Measurements from ENCODE around the gene SPG21.
"Not testable (repeated sequence)": the region's sequence is repeated elsewhere in the genome, so short reads cannot be mapped to it uniquely, and the experiment has no call there.

The SPG21 gene, protein sequence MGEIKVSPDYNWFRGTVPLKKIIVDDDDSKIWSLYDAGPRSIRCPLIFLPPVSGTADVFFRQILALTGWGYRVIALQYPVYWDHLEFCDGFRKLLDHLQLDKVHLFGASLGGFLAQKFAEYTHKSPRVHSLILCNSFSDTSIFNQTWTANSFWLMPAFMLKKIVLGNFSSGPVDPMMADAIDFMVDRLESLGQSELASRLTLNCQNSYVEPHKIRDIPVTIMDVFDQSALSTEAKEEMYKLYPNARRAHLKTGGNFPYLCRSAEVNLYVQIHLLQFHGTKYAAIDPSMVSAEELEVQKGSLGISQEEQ

DNA sequence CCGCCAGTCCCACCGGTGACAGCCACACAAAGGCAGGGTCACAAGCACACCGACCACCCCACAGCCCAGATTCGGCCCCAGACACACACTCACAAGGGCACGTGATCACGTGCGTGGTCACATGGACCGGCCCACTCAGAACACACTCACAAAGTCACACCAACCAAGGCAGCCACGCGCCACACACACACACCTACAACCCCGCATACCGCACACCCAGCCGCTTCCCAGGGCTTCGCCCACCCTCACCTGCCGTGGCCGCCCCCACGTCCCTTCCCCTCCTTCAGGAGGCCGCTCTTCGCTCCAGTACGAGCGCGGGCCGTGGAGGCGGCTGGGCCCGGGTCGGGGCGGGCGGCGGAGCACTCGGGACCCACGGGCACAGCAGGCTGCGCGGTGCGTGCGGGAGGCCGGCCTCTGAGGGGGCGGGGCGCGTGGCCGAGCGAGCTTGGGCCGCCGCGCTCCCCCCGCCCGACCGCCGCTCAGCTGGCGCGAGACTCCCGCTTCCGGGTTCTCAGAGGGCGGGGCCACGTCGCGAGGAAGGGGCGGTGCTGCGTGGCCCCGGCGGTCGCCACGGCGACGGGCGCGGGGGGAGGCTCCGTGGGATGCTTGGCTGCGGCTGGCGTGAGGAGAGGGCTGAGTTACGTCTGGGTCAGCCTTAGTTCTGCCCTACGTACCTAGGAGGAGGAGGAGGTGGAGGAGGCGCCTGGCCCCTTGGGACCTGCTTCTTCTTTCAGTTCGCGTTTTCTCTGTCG, at the start of gene SPG21:
SPG21 (minus strand) TSS at position 499 of the 752 bp plus-strand sequence. CDS start 6,345 bp downstream, outside the sequence.
- DNase-seq (ENCODE audit: low read depth), result peak; percentile 87

DNA sequence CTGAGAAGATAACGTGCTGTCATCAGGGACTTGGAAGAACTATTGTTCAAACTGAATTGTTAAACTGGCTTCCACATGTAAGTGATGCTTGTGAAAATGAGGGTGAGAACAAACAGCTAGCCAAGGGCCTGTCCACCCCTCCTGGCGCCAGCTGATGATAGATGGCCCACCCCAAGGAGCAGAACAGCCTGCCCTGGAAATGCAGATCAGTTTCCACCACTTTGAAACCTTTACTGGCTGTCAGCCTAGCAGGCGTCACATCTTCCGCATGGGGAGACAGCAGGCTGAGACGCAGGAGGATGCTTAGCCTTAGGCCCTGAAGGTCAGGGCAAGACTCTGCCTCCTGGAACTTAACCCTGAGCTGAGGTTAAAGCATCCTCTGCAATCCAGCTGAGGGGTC, 49.1 kb upstream of the SPG21 start:
- no peak for DNase-seq (ENCODE audit: low read depth)

DNA sequence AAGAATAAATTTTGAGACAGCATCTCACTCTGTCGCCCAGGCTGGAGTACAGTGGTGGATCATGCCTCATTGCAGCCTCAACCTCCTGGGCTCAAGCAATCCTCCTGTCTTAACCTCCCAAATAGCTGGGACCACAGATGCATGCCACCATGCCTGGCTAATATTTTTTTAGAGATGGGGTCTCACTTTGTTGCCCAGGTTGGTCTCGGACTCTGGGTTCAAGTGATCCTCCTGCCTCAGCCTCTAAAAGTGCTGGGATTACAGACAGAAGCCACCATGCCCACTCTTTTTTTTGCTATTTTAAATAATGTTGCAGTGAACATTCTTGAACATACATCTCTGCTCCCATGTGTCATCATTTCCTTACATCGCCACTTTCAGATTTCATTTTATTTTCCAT, 48.7 kb upstream of the SPG21 start:
- DNase-seq (ENCODE audit: low read depth), result no peak

DNA sequence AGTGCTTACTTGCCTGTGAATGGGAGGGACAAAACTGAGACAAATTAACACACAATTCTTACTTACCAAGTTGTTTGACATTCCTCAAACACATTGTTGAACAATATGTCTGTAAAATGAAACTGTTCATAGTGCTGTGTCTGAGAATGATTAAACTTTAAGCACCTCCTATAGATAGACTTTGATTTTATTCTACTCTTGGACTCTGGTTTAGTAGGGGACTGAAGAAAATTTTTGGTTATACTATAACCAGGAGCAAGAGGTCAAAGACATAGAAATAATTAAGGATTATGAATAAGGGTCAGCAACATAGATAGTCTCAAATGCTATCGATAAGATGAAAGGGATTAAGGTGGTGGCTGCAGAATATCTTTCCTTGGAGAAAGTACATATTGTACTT, 47.6 kb upstream of the SPG21 start:
- DNase-seq (ENCODE audit: low read depth), result no peak

DNA sequence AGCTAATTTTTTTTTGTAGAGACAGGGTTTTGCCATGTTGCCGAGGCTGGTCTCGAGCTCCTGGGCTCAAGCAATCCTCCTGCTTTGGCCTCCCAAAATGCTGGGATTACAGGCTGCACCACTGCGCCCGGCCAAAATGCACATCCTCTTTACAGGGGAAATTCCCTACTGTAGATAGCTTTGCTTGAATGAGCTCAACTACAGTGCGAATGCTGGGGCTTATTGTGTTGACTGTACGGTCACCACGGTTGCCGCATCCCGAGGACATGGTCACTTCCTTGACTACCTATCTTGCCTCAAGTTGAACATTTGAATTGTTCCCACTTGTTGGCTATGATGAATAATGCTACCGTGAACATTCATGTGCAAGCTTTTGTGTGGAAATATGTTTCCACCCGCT, 45.0 kb upstream of the SPG21 start:
- no peak for DNase-seq (ENCODE audit: low read depth)

DNA sequence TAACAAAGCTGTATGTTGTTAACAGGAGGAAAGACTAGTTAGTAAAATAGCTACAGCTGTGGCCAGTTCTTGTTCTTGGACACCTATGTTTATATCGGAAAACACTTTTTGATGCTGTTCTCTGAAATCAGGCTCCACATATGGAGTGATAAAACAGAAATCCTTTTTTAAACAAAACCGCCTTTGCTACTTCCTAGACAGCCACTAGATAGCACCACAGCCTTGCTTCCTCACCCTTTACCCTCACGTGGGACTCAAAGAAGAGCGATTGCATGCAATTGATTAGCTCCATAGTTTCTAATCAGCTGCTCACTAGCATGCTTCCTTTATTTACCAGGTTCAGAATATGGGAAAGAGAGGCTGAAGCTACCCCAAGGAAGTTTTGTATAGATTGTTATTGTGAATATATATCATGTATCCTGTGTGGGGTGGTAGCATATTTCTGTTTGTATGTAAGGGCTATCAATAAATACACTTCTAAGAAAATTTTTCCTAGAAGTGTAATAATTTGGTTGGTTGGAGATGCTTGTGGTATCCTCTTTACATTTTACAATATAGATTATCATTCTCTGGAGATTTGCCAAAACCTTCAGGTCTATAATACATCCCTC, 44.0 kb upstream of the SPG21 start:
- no peak for DNase-seq (ENCODE audit: low read depth)

DNA sequence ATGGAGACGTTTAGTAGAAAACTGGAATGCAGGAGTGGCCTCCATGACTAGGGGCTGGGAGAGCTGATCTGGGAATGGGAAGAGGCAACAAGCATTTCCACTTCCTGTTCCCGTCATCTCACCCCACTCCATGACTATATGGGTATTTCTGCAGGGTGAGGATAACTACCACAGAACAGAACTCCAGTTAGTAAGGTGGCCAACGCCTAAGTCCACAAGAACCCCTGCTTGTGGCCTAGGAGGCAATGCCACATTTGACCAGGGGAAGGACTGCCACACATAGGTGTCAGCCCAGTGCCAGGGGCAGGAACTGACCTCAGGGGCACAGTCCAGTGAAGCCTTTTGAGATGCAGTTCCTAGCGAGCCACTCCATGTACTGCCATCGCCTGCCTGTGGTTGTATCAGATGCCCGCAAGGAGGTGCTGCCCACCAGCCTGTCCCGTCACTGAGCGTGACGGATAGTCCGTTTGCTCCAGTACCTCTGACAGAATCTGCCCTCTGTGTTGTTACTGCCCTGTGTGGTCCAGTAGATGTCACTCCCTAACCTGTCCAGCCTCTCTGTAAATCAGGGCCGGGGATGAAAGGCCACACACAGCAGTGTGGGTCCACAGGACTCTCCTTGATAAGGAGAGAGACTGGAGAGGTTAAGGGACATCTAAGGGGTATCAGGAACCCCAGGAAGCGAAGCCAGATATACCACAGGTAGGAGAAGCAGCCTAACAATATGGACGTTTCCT, 43.3 kb upstream of the SPG21 start:
- DNase-seq (ENCODE audit: low read depth), result peak; percentile 17

DNA sequence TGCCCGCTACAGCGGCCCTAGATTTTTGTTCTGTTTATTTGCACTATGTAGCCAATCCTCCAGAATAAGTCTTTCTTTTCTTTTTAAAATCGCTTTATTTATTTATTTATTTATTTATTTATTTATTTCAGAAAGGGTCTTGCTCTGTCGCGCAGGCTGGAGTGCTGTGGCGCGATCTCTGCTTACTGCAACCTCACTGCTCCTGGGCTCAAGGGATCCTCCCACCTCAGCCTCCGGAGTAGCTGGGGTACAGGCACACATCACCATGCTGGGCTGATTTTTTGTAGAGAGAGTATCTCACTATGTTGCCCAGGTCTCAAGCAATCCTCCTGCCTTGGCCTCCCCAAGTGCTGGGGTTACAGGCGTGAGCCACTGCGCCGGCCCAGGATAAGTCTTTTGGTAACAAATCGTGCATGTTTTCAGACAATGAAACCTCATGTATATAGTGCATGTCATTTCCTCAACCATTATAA, 40.1 kb upstream of the SPG21 start:
- DNase-seq (ENCODE audit: low read depth), result no peak

DNA sequence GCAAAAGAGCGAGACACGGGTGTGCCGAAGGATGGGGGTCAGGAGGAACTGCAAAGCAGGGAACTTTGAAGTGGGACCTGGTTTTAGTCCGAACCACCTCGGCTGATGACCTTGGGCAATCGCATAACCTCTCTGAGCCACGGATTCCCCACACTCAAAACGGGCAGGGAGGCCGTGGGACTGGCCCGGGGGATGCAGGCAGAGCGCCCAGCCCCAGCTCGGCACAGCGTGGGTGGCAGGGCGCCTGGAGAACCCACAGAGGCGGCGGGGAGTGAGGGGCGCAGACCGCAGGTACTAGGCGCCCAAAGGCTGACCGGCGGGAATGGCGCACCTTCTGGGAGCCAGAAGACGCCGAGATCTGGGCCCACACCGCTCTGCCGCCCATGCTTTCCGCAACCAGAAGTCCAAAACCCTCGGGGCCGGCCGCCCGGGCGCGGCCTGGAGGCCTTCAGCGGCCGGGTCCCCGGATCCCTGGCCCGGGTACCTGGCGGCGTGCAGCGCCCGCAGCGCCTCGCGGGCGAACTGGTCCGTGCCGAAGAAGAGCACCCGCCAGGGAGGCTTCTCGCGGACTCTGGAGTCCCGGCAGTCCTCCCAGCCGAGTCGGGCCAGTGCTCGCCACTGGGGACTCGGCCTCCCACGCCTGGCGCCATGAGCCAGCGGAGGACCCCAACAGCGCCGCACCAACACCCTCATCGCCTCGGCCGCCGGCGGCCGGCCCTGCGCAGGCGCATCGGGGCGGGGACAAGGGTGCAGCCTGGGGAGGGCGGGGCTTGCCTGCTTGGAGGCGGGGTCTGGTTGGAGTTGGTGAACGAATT, 39.4 kb upstream of the SPG21 start, which contains the start of gene MTFMT:
MTFMT (minus strand) TSS at position 719 of the 815 bp plus-strand sequence; CDS start at position 693, 26 bp downstream.
- DNase-seq (ENCODE audit: low read depth), result peak; percentile 91

DNA sequence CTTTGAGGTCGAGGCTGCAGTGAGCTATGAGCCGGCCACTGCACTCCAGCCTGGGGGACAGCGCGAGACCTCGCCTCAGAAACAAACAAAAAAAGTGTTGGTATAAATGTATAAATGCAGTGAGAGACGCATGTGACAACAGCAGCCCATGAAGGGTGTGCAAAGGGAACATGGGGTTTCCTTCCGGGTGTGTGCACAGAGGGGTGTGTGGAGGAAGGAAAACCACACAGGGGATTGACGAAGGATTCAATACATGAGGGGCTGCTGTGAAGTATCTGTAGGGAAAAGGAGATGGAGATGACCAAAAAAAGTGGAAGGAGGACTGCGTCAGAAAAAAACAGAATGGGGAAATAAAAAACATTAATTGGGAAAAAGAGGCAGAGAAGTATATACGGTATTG, 38.6 kb upstream of the SPG21 start:
- no peak for DNase-seq (ENCODE audit: low read depth)

DNA sequence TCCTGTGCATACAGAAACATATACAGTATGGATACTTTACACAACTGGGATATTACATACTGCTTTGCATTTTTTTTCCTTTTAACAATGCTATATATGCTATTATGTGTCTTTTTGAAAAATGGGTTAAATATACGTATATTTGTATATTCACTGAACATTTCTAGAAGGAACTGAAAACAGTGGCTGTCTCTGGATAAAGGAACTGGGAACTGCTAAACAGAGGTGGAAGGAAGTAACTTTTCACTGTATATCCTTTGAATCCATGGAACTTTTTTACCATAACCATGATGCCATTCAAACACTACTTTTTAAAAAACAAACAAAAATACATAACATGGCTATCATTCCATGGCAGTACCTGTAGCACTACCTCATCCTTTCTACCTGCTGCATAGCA, 37.9 kb upstream of the SPG21 start:
- DNase-seq (ENCODE audit: low read depth), result no peak

DNA sequence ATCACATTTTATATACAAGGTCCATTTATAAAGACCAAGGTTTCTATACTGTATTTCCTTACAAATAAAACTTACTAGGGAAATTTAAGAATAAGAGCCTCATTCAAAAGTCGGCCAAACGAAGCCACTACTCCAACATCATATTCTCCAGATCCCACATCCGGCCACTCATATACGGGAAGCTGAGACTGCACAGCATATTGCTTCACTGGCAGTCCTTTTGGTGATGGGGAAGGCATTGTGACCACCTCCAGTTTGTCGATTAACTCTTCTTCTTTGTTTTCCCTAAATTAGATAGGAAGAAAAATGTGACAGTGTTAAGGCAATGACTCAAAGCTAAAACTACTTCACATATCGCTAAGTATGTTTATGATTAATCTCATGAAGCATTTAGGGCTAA, 37.0 kb upstream of the SPG21 start:
- no peak for DNase-seq (ENCODE audit: low read depth)

DNA sequence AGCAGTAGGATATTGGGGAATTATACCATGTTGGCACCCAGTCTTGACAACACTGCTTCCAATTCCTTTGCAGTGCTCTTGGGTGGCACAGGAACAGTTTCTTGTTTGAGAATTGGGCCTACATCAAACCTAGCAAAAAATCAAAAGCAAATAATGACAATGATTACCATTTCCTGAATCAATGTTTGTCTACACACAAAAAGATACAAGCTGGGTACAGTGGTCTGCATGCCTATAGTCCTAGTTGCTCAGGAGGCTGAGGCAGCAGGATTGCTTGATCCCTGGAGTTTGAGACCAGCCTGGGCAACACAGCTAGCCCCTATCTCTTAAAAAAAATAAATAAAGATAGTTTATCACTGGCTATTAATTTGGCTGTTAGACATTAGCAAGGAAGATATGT, 31.8 kb upstream of the SPG21 start:
- no peak for DNase-seq (ENCODE audit: low read depth)

DNA sequence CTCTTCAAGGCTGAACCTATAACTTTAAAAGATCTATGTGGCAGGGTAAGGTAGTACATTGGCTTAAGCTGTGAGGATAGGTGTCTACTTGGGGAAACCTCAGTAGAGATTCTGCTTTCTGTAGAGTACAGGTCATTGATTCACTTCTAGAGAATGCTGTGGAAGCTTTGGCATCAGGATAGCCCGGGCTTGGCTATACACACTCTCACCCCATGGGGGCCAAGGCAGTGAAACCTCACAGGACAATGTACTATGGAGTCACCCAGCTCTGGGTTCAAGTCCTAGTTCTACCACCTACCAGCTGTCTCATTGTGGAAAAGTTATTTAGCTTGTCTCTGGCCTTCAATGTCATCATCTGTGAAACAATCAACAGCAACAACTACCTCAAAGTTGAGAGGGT, 30.7 kb upstream of the SPG21 start:
- no peak for DNase-seq (ENCODE audit: low read depth)

DNA sequence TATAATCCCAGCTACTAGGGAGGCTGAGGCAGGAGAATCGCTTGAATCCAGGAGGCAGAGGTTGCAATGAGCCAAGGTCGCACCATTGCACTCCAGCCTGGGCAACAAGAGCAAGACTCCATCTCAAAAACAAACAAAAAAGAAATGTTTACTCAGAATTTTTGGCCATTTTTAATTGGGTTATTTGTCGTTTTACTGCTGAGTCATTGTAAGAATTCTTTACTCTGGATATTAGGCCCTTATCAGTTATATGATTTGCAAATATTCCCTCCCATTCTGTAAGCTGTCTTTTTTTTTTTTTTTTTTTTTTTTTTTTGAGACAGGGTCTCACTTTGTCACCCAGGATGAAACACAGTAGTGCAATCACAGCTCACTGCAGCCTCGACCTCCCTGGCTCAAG, 21.5 kb upstream of the SPG21 start:
- DNase-seq (ENCODE audit: low read depth), result not testable (repeated sequence)

DNA sequence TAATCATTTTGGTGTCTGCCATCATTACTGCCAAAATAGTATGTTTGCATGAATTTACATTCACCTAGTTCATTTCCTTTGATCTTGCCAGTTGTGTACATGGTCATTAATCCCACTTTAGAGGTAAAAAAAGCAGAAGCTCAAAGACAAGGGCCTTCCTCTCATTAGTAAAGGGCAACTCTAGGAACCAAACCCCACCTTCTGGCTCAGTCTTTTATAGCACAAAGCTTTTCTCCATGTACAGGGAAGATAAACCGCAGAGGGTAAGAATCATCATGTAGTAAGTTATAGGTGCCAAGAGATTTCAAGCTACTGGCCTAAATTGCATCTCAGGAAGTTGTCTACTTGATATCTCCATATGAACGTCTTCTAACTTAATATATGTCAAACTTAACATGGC, 19.3 kb upstream of the SPG21 start:
- no peak for DNase-seq (ENCODE audit: low read depth)

DNA sequence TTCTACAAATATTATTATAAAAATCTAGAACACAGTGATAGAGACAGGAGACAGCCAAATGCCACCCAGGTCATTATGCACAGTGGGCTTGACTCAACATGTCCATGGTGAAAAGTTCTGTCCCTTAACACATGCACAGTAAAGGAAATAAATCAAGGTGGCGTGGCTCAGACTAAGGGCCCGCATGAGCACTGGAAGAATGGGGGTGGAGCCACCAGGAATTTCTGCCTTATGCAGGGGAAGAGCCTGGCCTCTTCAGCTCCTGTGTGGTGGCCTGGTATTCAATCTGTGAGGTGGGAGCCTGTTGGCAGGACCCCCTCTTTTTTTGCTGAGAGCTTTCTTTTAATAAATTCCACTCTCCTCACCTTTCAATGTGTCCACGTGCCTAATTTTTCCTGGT, 17.2 kb upstream of the SPG21 start:
- DNase-seq (ENCODE audit: low read depth), result no peak

DNA sequence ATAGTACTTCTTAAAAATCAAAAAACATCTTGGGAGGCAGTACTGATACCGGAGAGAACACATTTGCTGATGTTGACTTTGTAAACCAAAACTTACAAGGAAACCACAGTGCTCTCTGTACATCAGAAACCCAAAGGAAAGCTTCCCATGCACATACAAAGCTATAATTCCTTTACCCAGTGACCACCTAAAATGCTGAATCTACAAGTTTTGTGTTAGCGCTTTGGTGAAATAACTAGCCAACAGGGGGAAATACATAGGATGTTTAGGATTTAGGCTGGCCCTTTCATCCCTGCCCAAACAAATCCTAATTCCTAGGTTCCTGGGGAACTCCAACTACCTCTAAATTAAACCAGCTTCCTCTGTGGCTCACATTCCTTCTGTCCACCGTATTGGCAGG, 15.3 kb upstream of the SPG21 start:
- no peak for DNase-seq (ENCODE audit: low read depth)

DNA sequence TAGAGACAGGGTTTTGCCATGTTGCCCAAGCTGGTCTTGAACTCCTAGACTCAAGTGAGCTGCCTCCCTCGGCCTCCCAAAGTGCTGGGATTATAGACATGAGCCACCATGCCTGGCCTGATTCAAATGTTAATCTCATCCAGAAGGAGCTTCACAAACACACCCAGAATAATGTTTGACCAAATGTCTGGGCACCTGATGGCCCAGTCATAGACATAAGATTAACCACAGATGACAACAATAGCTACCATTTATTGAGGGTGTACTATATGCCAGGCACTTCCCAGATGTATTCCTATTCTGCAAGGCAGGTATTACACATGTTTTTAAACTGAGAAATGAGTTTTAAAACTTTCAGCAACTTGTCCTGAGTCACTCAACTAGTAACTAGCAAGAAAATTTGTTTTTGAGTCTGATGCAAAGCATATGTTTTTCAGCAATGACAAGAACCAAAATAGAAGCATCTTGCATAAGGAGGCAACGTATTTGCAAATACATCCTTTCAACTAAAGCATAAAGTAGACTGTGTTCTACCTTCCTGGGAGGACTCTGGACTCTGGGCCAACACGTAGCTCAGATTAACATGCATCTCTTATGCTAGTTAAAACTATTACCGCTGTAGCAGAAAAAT, 8.1 kb upstream of the SPG21 start:
- DNase-seq (ENCODE audit: low read depth), result no peak

DNA sequence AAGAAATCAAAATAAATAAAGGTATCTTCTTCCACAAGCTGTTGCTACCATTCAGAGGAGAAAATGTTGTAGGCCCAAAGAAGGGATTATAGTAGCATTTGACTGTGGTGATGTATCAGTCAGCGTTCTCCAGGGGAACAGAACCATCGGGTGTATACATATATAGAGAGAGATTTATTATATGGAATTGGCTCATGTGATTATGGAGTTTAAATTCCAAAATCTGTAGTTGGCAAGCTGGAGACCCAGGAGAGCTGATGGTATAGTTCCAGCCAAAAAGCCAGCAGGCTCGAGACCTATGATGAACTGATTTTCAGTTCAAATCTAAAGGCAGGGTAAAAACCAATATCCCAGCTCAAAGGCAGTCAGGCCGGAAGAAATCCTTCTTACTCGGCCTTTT, 7.4 kb upstream of the SPG21 start:
- DNase-seq (ENCODE audit: low read depth), result no peak

DNA sequence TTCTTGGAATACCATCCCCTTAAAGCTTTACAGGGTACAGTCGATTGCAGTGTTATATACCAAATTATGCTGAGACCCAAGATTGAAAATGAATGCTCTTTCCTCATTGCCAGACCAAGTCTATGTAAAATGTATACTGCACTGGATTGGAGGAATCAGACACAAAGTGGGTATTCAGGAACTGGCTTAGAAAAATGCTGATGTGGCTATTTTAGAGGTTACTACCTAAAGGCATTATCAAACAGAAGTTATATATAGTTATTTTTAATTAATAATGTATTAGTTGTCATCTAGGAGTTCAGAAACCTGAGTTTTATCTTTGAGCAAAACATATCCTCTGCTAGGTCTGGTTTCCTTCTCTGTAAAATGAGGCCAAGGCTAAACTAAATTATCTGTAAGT, 3.6 kb upstream of the SPG21 start:
- DNase-seq (ENCODE audit: low read depth), result no peak

Measured in activated gamma-delta T cell treated with anti-CD3 and anti-CD28 coated beads, Interleukin-2, amount 50 U/mL, for 16 hours (primary cell).